ENCODE measurements around the gene ROGDI.

DNA sequence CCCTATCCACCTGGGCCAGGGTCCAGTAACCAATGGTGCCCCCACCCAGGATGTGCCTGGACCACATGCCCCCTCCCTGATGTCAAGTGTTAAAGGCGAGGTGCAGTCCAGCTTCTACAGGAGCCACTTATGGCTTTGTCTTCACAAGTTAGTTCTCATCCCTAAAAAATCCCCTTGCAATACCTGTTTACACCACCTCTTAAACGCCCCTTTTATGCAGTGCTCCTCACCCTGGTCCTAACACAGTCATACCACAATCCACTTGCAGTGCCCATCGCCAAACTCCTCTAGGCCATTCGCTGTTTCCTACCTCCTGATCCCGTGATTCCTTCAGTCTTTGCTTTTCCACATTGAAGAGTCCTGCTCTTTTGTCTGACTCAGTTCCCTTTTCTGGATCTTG lies 37.5 kb upstream of the ROGDI start:
- TF ChIP-seq POLR2A (IDR thresholded peaks at IDR 0.05; ENCODE audit: low read length) (no peak), GATA1 (IDR thresholded peaks at IDR 0.05; ENCODE audit: low read depth, low read length) (no peak)

Measured in erythroblast (primary cell).